Measurements from ENCODE around the gene CYBA. TPM values are rescaled to one million over a fixed set of nuclear protein-coding genes. Genes with fewer than 3 reads are reported as not detected.

CYBA gene
- polyA plus RNA-seq, 1 donor from 2014 or later = 6.3 TPM

DNA sequence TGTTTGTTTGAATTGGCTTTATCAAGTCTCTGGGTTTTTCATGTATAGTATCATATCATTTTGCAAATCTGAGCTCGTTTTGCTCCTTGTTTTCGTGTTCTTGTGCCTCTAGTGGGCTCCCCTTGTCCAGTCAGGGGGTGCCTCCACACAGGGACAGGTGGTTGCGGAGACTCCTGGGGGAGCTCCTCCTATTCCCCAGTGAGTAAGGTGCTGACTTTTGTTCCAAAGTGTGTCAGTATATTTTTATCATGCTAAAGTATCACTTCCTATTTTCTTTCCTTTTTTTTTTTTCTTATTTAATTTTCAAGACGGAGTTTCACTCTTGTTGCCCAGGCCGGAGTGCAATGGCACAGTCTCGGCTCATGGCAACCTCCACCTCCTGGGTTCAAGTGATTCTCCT is 42.8 kb downstream of the CYBA start:
- H3K27ac ChIP-seq (ENCODE audit: low read length) = no peak overlapping the region
- H4K20me1 ChIP-seq (ENCODE audit: insufficient read depth) = no peaks in the 10 kb centered on the region
- H3K79me2 ChIP-seq (replicated peaks; ENCODE audit: insufficient read depth, low read length) = no peaks in the 10 kb centered on the region
- H3K4me3 ChIP-seq (ENCODE audit: low read length) = no peak overlapping the region
- no peak overlapping the region for H3K4me2 ChIP-seq (ENCODE audit: low read length)
- no peak overlapping the region for H2AFZ ChIP-seq (ENCODE audit: low read depth, low read length)
- no peaks in the 10 kb centered on the region for H3K9me2 ChIP-seq (ENCODE audit: insufficient read depth, low read length)
- H3K9ac ChIP-seq (ENCODE audit: low read length) = no peak overlapping the region
- H3K9me3 ChIP-seq (ENCODE audit: low read length) = no peaks in the 10 kb centered on the region
- TF ChIP-seq, protein P1, sequence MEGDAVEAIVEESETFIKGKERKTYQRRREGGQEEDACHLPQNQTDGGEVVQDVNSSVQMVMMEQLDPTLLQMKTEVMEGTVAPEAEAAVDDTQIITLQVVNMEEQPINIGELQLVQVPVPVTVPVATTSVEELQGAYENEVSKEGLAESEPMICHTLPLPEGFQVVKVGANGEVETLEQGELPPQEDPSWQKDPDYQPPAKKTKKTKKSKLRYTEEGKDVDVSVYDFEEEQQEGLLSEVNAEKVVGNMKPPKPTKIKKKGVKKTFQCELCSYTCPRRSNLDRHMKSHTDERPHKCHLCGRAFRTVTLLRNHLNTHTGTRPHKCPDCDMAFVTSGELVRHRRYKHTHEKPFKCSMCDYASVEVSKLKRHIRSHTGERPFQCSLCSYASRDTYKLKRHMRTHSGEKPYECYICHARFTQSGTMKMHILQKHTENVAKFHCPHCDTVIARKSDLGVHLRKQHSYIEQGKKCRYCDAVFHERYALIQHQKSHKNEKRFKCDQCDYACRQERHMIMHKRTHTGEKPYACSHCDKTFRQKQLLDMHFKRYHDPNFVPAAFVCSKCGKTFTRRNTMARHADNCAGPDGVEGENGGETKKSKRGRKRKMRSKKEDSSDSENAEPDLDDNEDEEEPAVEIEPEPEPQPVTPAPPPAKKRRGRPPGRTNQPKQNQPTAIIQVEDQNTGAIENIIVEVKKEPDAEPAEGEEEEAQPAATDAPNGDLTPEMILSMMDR (IDR thresholded peaks at IDR 0.05; ENCODE audit: poor library complexity, severe bottlenecking) = no peak
- TF ChIP-seq MXI1 (conservative IDR thresholded peaks at IDR 0.05; ENCODE audit: poor library complexity, severe bottlenecking) (no peak), RAD21 (conservative IDR thresholded peaks at IDR 0.05) (no peak), TAF1 (IDR thresholded peaks at IDR 0.05; ENCODE audit: low read depth) (no peak), SMC3 (conservative IDR thresholded peaks at IDR 0.05; ENCODE audit: poor library complexity) (no peak), POLR2AphosphoS5 (IDR thresholded peaks at IDR 0.05) (no peak), EP300 (conservative IDR thresholded peaks at IDR 0.05; ENCODE audit: poor library complexity, severe bottlenecking) (no peak)
- TF ChIP-seq, protein P2, sequence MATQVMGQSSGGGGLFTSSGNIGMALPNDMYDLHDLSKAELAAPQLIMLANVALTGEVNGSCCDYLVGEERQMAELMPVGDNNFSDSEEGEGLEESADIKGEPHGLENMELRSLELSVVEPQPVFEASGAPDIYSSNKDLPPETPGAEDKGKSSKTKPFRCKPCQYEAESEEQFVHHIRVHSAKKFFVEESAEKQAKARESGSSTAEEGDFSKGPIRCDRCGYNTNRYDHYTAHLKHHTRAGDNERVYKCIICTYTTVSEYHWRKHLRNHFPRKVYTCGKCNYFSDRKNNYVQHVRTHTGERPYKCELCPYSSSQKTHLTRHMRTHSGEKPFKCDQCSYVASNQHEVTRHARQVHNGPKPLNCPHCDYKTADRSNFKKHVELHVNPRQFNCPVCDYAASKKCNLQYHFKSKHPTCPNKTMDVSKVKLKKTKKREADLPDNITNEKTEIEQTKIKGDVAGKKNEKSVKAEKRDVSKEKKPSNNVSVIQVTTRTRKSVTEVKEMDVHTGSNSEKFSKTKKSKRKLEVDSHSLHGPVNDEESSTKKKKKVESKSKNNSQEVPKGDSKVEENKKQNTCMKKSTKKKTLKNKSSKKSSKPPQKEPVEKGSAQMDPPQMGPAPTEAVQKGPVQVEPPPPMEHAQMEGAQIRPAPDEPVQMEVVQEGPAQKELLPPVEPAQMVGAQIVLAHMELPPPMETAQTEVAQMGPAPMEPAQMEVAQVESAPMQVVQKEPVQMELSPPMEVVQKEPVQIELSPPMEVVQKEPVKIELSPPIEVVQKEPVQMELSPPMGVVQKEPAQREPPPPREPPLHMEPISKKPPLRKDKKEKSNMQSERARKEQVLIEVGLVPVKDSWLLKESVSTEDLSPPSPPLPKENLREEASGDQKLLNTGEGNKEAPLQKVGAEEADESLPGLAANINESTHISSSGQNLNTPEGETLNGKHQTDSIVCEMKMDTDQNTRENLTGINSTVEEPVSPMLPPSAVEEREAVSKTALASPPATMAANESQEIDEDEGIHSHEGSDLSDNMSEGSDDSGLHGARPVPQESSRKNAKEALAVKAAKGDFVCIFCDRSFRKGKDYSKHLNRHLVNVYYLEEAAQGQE (IDR thresholded peaks at IDR 0.05; ENCODE audit: borderline replicate concordance) = no peak
- no peaks in the 10 kb centered on the region for H3K27me3 ChIP-seq (ENCODE audit: insufficient read depth, low read depth, low read length)
- H3F3A ChIP-seq (ENCODE audit: insufficient read depth, low read length, poor library complexity, severe bottlenecking) = no peaks in the 10 kb centered on the region
- no peaks in the 10 kb centered on the region for H3K36me3 ChIP-seq (ENCODE audit: insufficient read depth, low read length)

DNA sequence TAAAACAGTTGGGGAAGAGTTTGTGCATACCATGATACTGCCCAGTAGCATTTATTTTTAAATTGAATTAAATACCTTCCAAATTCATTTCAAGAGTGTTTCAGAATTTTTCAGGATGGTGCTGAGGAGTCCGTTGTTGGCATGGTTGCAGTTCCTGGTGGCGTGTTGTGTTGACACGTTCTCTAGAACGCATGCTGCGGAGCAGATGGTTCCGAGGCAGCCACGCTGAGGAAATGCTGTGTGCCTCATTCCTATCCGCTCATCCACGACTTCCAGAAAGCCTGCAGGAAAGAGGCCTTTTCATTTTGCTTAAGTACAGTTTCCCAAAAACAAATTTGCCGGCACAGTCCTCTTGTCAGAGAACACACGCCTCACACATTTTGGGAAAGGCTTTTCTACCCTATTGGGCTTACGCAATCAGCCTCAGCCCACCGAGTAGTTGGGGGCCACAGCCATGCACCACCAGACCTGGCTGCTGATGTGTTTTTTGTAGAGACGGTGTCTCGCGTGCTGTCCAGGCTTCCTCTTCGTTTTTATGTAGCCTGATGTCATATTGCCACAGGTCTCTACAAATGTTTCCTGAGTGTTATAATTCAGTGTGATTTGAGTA is 44.6 kb downstream of the CYBA start:
- H3K79me2 ChIP-seq (replicated peaks; ENCODE audit: insufficient read depth, low read length) = no peaks in the 10 kb centered on the region
- H3K27ac ChIP-seq (ENCODE audit: low read length) = no peak overlapping the region
- no peaks in the 10 kb centered on the region for H3K9me3 ChIP-seq (ENCODE audit: low read length)
- no peaks in the 10 kb centered on the region for H3K27me3 ChIP-seq (ENCODE audit: insufficient read depth, low read depth, low read length)
- no peak overlapping the region for H3K9ac ChIP-seq (ENCODE audit: low read length)
- TF ChIP-seq POLR2AphosphoS5 (IDR thresholded peaks at IDR 0.05) (no peak), RAD21 (conservative IDR thresholded peaks at IDR 0.05) (no peak)
- TF ChIP-seq, protein P2 (IDR thresholded peaks at IDR 0.05; ENCODE audit: borderline replicate concordance) = no peak
- H3K36me3 ChIP-seq (ENCODE audit: insufficient read depth, low read length) = no peaks in the 10 kb centered on the region
- no peak overlapping the region for H2AFZ ChIP-seq (ENCODE audit: low read depth, low read length)
- H3K4me2 ChIP-seq (ENCODE audit: low read length) = no peak overlapping the region
- H4K20me1 ChIP-seq (ENCODE audit: insufficient read depth) = no peaks in the 10 kb centered on the region
- H3F3A ChIP-seq (ENCODE audit: insufficient read depth, low read length, poor library complexity, severe bottlenecking) = no peaks in the 10 kb centered on the region
- H3K4me3 ChIP-seq (ENCODE audit: low read length) = no peak overlapping the region
- no peaks in the 10 kb centered on the region for H3K9me2 ChIP-seq (ENCODE audit: insufficient read depth, low read length)
